NCI-H1105 treated with DMSO at 0.1 percent for 48 hours (cell line): ENCODE results near the gene ZBTB7A.

Experiments
- DNase-seq: peaks from one replicate; lab custom pipeline; 2025; lab: John Stamatoyannopoulos, UW

ZBTB7A gene

GRCh38 chr19:4066682-4067395 lies at the start of gene ZBTB7A:
TSS of gene ZBTB7A (minus strand) at chr19:4066899. CDS start at chr19:4055232, 11,667 bp downstream.
- peak; percentile 42 for DNase-seq

DNA sequence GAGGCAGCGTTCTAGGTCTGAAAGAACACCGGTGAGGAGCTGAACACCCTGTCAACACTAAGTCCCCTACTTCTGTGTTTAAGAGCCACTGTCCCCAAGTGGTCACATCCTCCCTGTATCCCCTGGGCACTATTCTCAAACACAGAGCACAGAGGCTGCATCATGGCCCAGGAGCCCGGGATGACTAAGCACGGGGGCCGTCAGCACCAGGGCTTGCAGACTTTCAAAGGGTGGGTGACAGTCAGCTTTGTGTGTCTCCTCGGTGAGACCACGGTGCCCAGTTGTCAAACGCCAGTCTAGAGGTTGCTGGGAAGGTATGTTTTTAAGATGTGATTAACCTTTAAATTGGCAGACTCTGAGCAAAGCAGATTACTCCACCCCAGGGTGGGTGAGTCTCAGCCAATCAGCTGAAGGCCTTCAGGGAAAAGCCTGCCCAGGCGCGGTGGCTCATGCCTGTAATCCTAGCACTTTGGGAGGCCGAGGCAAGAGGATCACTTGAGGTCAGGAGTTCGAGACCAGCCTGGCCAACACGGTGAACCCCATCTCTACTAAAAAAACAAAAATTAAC lies 49.2 kb upstream of the ZBTB7A start:
- no peak for DNase-seq

GRCh38 chr19:4115050-4115817 lies 48.5 kb upstream of the ZBTB7A start:
- DNase-seq: no peak

DNA sequence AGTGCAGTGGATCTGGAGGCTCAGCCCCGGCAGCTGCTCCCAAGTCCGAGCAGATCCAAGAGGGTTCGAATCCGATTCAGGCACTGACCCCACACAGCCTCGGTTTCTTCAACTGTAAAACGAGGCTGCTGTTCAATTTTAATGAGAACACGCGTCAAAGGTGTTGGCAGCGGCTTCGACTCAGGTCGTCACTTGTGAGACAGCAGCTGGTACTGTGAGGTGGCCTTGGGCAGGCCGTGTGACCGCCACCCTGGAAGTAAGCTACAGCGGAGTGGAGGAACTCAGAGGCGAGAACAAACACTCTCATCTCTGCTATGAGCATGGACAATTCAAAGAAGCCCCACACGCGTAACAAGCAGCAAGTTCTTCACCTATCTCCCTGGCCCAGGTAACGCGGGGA lies 47.5 kb upstream of the ZBTB7A start:
- no peak for DNase-seq

DNA sequence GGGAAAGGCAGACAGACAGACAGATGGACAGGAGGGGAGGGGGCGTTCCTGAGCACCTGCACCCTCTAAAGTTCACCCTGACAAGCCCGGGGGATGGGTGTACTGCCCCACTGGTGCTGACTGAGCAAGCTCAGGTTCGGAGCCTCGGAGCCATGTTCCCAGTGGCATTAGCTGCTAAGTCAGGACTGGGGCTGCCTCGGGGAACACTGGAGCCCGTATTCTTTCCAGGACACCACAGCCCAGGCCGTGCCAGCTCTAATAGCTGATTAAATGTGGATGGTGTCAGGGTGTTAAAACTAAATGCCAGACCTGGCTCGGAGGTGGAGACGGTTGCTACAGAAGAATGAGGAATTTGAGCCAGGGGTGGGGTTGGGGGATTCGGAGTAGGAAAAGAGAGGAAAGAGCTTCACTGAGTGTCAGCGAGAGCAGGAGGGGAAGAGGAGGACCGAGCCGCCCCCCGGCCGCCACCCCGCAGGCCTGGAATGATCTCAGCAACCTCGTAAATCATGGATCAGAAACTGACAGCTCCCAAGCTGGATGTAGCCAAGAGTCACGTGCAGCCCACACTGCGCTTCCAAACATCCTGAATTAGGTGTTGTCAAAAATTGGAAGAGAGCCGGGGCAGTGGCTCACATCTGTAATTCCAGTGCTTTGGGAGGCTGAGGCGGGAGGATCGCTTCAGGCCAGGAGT lies 46.8 kb upstream of the ZBTB7A start:
- no peak for DNase-seq

- no peak for DNase-seq
These were observed 45.7 kb upstream of the ZBTB7A start for GRCh38 chr19:4112367-4112766.

DNA sequence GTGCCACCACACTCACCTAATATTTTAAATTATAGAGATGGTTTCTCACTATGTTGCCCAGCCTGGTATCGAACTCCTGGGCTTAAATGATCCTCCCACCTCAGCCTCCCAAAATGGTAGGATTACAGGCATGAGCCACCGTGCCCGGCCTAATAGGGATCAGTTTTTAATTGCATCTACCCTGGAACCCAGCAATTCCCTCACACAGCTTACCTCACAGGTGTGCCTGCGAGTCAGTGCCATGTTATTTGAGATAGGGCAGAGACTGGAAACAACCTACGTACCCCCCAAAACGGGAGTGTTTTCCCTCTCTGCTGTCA lies 42.9 kb upstream of the ZBTB7A start:
- no peak for DNase-seq

- DNase-seq: no peak
These were observed 42.3 kb upstream of the ZBTB7A start for GRCh38 chr19:4108767-4109625.

DNA sequence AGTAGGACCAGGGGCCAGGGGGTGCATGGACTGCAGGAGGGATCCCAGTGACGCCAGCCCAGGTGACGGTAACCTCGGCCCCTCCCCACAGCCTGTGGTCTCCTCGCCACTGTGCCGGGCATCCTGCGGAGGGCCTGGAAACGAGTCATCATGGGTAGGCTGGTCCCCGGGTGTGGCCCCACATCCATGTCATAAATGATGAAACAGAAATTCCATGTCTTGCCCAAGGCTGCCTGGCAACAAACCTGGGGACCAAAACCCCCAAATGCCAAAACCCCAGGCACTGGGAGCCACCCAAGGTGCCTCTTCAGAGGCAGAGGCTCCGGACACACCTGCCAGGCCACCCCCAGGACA lies 36.4 kb upstream of the ZBTB7A start:
- DNase-seq: no peak

DNA sequence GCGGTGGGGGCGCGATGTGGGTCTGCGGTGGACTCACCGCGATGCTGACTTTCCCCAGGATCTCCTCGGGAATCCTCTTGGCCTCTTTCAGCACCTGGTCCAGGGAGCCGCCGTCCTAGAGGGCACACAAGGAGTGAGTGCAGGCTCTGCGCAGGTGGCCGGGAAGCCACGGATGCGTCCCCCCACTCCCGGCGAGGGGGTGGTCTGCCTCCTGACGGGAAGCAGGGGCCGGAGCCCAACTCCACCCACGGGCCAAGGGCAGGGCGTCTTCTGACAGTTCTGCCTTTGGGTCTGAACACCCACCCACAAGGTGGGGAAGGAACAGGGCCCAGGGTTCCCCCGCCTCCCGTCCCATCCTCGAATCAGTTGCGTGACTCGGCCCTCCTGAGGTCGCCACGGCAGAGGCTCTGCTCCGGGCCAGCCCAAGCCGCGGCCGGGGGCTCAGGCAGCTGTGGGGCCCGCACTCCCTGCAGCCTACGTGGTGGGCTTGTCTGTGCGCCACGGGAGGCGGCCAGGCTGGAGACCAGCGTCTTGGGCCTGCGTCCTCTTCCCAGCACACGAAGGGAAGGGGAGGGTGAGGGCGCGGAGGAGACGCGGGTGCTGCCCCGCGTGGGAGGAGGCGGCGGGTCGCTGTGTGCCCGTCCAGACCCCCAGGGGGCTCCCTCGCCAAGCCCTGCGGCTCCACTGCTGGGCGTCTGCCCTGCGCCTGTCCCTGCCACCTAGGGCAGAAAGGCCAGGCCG lies 35.8 kb upstream of the ZBTB7A start:
- no peak for DNase-seq

GRCh38 chr19:4101496-4101770 lies 34.7 kb upstream of the ZBTB7A start:
- no peak for DNase-seq

DNA sequence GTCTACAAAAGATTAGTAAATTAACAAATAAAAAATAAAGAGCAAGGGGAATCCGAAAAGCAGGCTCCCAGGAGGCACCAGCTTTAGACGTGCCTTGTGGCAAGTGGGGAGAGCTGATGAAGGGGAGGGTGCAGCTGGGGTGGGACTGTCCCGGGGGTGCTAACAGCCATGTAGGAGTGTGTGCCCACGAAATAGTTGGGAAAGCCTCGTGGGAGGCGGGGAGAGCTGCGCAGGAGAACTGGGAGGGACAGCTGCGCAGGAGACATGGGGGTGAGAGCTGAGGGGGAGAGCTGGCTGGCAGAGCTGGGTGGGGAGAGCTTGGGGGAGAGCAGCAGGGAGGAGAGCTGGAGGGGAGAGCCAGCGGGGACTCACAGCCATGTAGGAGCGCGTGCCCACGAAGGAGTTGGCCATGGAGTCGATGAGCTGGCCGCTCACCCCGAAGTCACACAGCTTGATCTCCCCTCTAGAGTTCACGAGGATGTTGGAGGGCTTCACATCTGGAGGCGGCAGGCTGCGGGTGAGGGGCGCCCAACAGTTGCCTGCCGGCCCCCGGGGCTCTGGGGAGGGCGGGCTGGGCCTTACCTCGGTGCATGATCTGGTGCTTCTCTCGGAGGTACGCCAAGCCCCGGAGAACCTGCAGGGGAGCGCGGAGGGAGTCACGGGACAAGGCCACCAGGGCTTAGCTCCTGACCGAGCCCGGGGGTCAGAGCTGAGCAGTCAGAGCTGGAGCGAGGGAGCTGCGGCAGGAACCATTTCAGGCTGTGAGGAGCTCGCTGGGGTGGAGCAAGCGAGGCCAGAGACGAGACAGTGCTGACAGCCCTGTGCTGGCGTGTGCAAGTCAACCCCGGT lies 34.2 kb upstream of the ZBTB7A start:
- no peak for DNase-seq

DNA sequence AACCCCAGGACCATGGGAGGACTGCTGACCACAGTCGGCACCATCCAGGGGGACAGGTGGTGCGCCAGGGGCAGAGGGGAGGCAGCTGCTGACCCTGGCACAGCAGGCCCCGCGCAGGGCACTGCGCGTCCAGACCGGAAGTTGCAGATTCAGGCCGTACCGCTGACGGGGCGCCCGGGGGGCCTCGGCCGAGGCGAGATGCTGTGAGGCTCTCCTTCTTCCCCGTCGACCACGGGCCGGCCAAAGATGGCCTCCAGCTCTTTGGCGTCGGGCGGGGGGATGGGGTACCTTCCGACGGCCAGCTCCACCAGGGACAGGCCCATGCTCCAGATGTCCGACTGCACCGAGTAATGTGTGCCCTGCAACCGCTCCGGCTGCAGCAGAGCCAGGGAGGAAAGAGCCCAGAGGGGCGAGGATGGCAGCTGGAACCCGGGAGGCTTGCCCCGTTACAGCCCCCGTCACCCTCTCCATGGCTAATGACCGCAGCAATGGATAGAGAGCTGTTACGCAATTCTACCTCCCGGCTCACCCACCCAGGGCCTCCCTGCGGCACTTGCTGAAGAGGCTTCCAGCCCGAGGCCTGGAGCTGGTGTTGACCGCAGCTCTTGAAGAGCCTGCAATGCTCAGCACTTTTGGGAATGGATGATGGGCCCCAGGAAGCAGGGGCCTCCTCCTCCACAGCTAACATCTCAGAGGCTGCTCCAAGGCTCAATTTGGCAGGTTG lies 32.5 kb upstream of the ZBTB7A start:
- DNase-seq: no peak

DNA sequence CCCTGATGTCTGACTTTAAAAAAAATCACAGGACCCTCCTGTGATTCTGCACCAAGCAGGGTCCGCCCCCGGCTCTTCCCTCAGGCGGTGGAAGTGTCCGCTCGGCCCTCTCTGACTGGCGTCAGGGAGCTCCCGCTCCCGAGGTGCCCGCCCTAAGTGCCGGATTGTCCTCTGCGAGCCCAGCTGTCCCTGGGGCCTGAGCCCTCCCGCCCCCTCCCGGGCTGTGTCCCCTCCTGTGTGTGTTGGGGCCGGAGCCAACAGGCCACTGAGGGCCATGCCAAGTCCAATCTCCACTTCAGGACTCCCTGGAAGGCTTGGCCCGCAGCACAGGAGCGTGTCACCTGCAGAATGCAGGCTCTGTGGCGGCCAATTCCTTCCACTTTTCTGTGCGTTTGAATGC lies 31.8 kb upstream of the ZBTB7A start:
- DNase-seq: no peak

GRCh38 chr19:4097501-4097900 lies 30.8 kb upstream of the ZBTB7A start:
- DNase-seq: no peak

GRCh38 chr19:4096049-4096892 lies 29.6 kb upstream of the ZBTB7A start:
- DNase-seq: no peak

DNA sequence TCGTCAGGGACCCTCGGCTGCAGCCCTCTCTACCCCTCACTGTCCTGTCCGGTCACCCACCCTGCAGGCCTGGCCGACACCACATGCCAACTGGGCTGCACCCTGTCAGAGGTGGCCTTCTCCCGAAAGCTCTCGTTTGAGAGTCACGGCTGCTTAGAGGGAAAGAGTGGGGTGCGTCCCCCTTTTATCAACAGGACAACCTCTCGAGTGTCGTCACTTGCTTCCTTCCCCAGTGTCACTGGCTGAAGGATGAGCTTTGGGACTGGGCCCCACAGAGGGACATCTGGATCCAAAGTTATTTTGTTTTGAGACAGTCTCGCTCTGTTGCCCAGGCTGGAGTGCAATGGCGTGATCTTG lies 28.8 kb upstream of the ZBTB7A start:
- no peak for DNase-seq

DNA sequence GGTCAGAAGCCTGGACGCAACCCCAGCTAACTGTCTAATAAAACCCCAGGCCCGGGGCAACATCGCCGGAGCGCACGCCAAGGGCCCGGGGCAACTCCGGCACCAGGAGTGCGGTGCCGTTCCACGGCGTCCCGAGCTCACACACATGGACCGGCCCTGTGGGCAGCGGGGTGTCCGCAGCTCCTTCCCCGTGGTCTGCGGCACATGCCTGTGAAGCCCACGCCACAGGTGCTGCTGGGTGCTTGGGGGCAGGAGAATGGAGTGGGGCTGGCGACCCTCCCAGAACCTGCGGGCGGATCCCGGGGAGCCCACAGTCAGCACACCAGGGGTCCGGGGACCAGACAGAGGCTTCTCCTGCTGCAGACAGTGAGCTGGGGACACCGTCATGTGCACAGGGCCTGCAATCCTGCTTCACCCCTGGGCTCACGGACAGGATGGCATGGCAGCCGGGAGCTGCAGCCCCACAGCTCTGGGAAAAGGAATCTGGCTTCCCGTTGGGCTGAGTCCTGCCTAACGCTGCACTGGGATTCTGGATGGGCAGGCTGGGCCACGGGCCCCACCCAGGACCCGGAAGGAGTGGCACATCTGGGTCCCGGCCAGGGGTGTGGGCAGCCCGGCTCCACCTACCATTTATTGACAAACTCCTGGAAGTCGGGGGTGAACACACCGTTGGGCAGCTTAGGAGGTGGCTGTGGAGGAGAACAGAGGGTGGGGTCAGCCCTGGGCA lies 28.2 kb upstream of the ZBTB7A start:
- DNase-seq: no peak
